GM12878 (cell line): ENCODE data around the gene SLC15A4. TPM values are rescaled to one million over a fixed set of nuclear protein-coding genes. Genes with fewer than 3 reads are reported as not detected.

ENCODE experiments used
- BCL3 ChIP-seq: IDR thresholded peaks from 2 replicates; pipeline ENCODE4 v1.6.1; 2011; ENCODE audit warnings: borderline replicate concordance, low read depth, mild to moderate bottlenecking, moderate library complexity, low read length; ENCODE audit not compliant: insufficient read depth, poor library complexity, severe bottlenecking
- CBX3 ChIP-seq: fragments of 200-600 bp; sonication (generic); IDR thresholded peaks from 2 replicates; pipeline ENCODE4 v1.6.1; 2016; ENCODE audit warnings: low read depth, borderline replicate concordance
- EZH2 ChIP-seq: IDR thresholded peaks from 2 replicates; pipeline ENCODE4 v1.6.1; 2012; ENCODE audit warnings: low read depth, mild to moderate bottlenecking, control low read depth, inconsistent platforms, low read length, borderline replicate concordance; ENCODE audit not compliant: control insufficient read depth
- NFYB ChIP-seq: IDR thresholded peaks from 2 replicates; pipeline ENCODE4 v1.6.1; 2011; ENCODE audit warnings: low read depth, mild to moderate bottlenecking, low read length, improper control_type of control experiment, moderate library complexity; ENCODE audit not compliant: insufficient read depth
- RAD21 ChIP-seq: IDR thresholded peaks from 2 replicates; pipeline ENCODE4 v1.6.1; 2011; ENCODE audit warnings: mild to moderate bottlenecking, low read depth, low read length, moderate library complexity; ENCODE audit not compliant: insufficient read depth
- TCF3 ChIP-seq: IDR thresholded peaks from 2 replicates; pipeline ENCODE4 v1.6.1; 2012; ENCODE audit warnings: low read depth, mild to moderate bottlenecking, low read length, borderline replicate concordance; ENCODE audit not compliant: insufficient read depth
- polyA plus RNA-seq, 11 experiments: library from polyadenylated mRNA; depleted of rRNA in 4 of 11; unstranded in 6 of 11; stranded (reverse) in 5 of 11; fragments of >200 nt; fragmentation: Nextera tagmentation in 4 of 11; fragmentation: Illumina TruSeq in 1 of 11; extraction: Ambion mirVana in 4 of 11; extraction: Trizol in 1 of 11; gene quantifications; 1 replicate in 1 of 11; 2 replicates in 10 of 11; pipeline versions ENCODE4 v1.2.1 to v1.2.3, GENCODE V29; 2011 to 2016; ENCODE audit warnings: inconsistent platforms in 2 of 11, missing spikeins in 2 of 11, low read depth in 1 of 11
- total RNA-seq, 4 experiments: library from RNA; depleted of rRNA in 3 of 4; stranded (reverse); fragments of >200 nt in 3 of 4; fragmentation: Illumina TruSeq in 1 of 4; extraction: Trizol in 1 of 4; gene quantifications; 2 replicates each; pipeline versions ENCODE4 v1.2.1 to v1.2.3, GENCODE V29; 2013 to 2021
- TF ChIP-seq, protein P1 (sequence below): fragments of 450-650 bp; IDR thresholded peaks from 2 replicates; pipeline ENCODE4 v1.6.1; 2017; ENCODE audit warnings: mild to moderate bottlenecking, moderate library complexity
- TF ChIP-seq, protein P2 (sequence below): fragments of 450-650 bp; IDR thresholded peaks from 2 replicates; pipeline ENCODE4 v1.6.1; 2018; ENCODE audit warnings: mild to moderate bottlenecking, low read depth, moderate library complexity; ENCODE audit not compliant: partially characterized antibody

SLC15A4 gene
- total and polyA plus RNA-seq, 10 of the 15 experiments (the other 5 are each of a cell fraction or from before 2014, with no cell fraction given), result 12.7 to 257 (median 36.6) TPM

DNA sequence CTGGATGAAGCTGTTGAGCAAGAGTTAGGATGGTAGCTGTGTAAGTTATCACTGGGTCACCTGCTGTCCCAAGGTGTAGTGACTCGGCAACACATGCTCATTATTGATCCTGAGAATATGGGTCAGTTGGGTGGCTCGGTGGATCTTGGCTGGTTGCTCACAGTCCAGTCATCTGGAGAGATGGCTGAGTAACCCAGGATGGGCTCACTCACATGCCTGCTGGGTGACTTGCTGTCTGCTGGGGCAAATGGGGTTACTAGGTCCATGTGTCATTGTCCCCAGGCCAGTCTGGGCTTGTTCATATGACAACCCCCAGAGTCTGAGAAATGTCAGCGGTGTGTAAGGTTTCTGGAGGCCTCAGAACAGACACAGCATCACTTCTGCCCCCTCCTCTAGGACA lies 69.5 kb downstream of the SLC15A4 start (continued):
- TF ChIP-seq, protein P1, sequence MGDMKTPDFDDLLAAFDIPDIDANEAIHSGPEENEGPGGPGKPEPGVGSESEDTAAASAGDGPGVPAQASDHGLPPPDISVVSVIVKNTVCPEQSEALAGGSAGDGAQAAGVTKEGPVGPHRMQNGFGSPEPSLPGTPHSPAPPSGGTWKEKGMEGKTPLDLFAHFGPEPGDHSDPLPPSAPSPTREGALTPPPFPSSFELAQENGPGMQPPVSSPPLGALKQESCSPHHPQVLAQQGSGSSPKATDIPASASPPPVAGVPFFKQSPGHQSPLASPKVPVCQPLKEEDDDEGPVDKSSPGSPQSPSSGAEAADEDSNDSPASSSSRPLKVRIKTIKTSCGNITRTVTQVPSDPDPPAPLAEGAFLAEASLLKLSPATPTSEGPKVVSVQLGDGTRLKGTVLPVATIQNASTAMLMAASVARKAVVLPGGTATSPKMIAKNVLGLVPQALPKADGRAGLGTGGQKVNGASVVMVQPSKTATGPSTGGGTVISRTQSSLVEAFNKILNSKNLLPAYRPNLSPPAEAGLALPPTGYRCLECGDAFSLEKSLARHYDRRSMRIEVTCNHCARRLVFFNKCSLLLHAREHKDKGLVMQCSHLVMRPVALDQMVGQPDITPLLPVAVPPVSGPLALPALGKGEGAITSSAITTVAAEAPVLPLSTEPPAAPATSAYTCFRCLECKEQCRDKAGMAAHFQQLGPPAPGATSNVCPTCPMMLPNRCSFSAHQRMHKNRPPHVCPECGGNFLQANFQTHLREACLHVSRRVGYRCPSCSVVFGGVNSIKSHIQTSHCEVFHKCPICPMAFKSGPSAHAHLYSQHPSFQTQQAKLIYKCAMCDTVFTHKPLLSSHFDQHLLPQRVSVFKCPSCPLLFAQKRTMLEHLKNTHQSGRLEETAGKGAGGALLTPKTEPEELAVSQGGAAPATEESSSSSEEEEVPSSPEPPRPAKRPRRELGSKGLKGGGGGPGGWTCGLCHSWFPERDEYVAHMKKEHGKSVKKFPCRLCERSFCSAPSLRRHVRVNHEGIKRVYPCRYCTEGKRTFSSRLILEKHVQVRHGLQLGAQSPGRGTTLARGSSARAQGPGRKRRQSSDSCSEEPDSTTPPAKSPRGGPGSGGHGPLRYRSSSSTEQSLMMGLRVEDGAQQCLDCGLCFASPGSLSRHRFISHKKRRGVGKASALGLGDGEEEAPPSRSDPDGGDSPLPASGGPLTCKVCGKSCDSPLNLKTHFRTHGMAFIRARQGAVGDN, result no peak
- TF ChIP-seq CBX3 (no peak), NFYB (no peak), BCL3 (peak; percentile 83), EZH2 (no peak), TCF3 (0 out of 2 replicates have a peak, but pooled peaks have one; percentile 19), RAD21 (no peak)
- TF ChIP-seq, protein P2, sequence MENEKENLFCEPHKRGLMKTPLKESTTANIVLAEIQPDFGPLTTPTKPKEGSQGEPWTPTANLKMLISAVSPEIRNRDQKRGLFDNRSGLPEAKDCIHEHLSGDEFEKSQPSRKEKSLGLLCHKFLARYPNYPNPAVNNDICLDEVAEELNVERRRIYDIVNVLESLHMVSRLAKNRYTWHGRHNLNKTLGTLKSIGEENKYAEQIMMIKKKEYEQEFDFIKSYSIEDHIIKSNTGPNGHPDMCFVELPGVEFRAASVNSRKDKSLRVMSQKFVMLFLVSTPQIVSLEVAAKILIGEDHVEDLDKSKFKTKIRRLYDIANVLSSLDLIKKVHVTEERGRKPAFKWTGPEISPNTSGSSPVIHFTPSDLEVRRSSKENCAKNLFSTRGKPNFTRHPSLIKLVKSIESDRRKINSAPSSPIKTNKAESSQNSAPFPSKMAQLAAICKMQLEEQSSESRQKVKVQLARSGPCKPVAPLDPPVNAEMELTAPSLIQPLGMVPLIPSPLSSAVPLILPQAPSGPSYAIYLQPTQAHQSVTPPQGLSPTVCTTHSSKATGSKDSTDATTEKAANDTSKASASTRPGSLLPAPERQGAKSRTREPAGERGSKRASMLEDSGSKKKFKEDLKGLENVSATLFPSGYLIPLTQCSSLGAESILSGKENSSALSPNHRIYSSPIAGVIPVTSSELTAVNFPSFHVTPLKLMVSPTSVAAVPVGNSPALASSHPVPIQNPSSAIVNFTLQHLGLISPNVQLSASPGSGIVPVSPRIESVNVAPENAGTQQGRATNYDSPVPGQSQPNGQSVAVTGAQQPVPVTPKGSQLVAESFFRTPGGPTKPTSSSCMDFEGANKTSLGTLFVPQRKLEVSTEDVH, result no peak
- TF ChIP-seq, all 136 proteins: peak for 2
